CD4-positive, alpha-beta memory T cell (primary cell): Measurements from ENCODE around the gene EEPD1. TPM values are rescaled to one million over a fixed set of nuclear protein-coding genes. Genes with fewer than 3 reads are reported as not detected.

ENCODE experiments used
- CTCF ChIA-PET: fragments of 350-600 bp; sonication (Branson Sonifier 250); formaldehyde crosslinking; loops from one replicate; lab custom pipeline; 2021; ENCODE audit warnings: inconsistent platforms; ENCODE audit not compliant: partially characterized antibody; lab: Charles Lee
- POLR2A ChIA-PET: fragments of 350-600 bp; sonication (Branson Sonifier 250); formaldehyde crosslinking; loops from one replicate; lab custom pipeline; 2021; ENCODE audit not compliant: partially characterized antibody; lab: Charles Lee
- DNase-seq, 5 donors: peaks; one replicate each; pipeline versions ENCODE4 v3.0.0 to v3.0.0-alpha.2; 2020 to 2022; ENCODE audit warnings: mixed read lengths in 1 of 5
- H3K27ac ChIP-seq: one replicate; pipeline ENCODE4 v1.7.0; 2013; ENCODE audit warnings: low read depth, low read length
- H3K27me3 ChIP-seq: 2 replicates; pipeline ENCODE4 v1.7.0; 2013; ENCODE audit warnings: mild to moderate bottlenecking, low read length, moderate library complexity; ENCODE audit not compliant: insufficient read depth
- H3K36me3 ChIP-seq: 2 replicates; pipeline ENCODE4 v1.7.0; 2013; ENCODE audit warnings: mild to moderate bottlenecking, low read length, moderate library complexity; ENCODE audit not compliant: insufficient read depth
- H3K4me1 ChIP-seq: 2 replicates; pipeline ENCODE4 v1.7.0; 2013; ENCODE audit warnings: mild to moderate bottlenecking, low read length, moderate library complexity; ENCODE audit not compliant: insufficient read depth
- H3K4me3 ChIP-seq, 2 donors: one replicate each; pipeline ENCODE4 v1.7.0; 2013; ENCODE audit warnings: low read length in 2 of 2, mild to moderate bottlenecking in 1 of 2
- H3K9me3 ChIP-seq, 2 donors: one replicate each; pipeline ENCODE4 v1.7.0; 2013; ENCODE audit warnings: low read length in 2 of 2, control low read depth in 1 of 2; ENCODE audit not compliant: control insufficient read depth in 1 of 2
- H3K27ac Mint-ChIP-seq, 7 donors: one replicate each; pipeline ENCODE4 v1.8.0; 2020 to 2021; ENCODE audit warnings: mixed read lengths in 7 of 7, mild to moderate bottlenecking in 6 of 7, inconsistent platforms in 3 of 7, moderate library complexity in 3 of 7
- H3K27me3 Mint-ChIP-seq, 2 donors: one replicate each; pipeline ENCODE4 v1.8.0; 2020 to 2021; ENCODE audit warnings: mixed read lengths in 2 of 2
- H3K36me3 Mint-ChIP-seq, 2 donors: one replicate each; pipeline ENCODE4 v1.8.0; 2020 to 2021; ENCODE audit warnings: mixed read lengths in 2 of 2, inconsistent platforms in 1 of 2, mild to moderate bottlenecking in 1 of 2
- H3K4me1 Mint-ChIP-seq, 4 donors: one replicate each; pipeline ENCODE4 v1.8.0; 2020 to 2021; ENCODE audit warnings: mixed read lengths in 4 of 4, mild to moderate bottlenecking in 1 of 4
- H3K4me3 Mint-ChIP-seq, 8 donors: one replicate each; pipeline ENCODE4 v1.8.0; 2020 to 2021; ENCODE audit warnings: mixed read lengths in 8 of 8, mild to moderate bottlenecking in 7 of 8, moderate library complexity in 6 of 8, inconsistent platforms in 3 of 8
- H3K9me3 Mint-ChIP-seq, 8 donors: one replicate each; pipeline ENCODE4 v1.8.0; 2020 to 2021; ENCODE audit warnings: mixed read lengths in 8 of 8, mild to moderate bottlenecking in 5 of 8, inconsistent platforms in 3 of 8, moderate library complexity in 1 of 8
- intact Hi-C: fragments of 100-400 bp; cut with micrococcal nuclease; formaldehyde crosslinking; loops from one replicate; pipeline ENCODE4 v1.15.1; 2023
- polyA plus RNA-seq, 2 donors: library from polyadenylated mRNA; unstranded; fragments of 300-500 nt; fragmentation: Illumina TruSeq; gene quantifications; one replicate each; pipeline ENCODE4 v1.2.3, GENCODE V29; 2021
- total RNA-seq, 2 experiments: library from RNA; stranded (reverse); gene quantifications; one replicate each; pipeline ENCODE4 v1.2.3, GENCODE V29; 2021

Gene EEPD1
- total and polyA plus RNA-seq, 4 experiments from 2014 or later: 6.3 to 63.0 (median 25.2) TPM

DNA sequence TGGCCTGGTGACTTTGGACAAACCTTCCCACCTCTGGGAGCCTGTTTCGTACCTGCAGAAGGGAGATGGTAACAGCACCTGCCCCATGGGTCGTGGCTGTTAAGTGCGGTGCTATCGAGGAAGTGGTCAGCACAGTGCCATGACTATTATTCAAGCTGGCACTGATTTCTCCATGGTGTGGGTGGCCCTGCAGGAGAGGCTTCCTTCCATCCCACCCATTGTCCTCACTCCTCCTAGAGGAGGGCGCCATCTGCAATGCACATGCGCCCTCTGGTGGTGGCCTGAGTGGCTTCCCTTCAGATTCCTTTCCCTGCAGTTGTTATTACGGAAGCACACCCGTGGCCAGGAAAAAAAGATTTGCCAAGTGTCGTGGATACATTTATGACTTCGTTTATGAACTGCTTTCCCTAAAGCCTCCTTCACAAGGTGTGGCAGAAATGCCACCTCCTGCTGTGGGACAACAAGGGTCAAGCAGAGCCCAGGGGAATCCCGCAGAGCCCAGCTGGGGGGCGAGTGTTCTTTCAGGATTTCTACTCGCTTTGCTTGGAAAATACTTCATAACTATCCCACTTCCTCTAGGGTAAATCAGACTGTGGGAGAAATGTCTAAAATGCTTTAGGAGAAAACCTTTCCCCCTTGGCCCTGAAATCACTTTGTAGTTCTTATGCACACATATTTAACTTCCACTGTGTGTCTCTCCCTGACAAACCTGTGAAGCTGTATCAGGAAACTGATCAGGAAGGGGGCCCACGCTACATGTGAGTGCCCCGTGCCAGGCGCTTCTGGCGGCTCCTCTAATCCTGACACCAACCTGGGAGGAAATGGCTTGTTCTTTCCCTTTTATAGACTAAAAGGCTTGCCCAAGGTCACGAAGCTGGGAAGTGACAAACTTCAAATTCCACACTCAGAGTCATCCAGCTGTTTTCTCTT, 138.6 kb downstream of the EEPD1 start:
- intact Hi-C loops: loop anchor here (1.0 kb wide), 4 partner anchors 28 to 374 kb away; no protein-coding TSS in a partner anchor
- Histone ChIP-seq H3K4me3 (no peak overlapping the region), H3K36me3 (no peaks in the 10 kb centered on the region), H3K27me3 (no peaks in the 10 kb centered on the region), H3K4me1 (peaks cover 50% of the 10 kb centered on the region), H3K9me3 (no peaks in the 10 kb centered on the region), H3K27ac (no peak overlapping the region)
- ChIA-PET CTCF (interaction anchor here (0.7 to 10.7 kb wide), 20 partner anchors 15 to 376 kb away, joined by 3 to 225 read pairs (median 4); no protein-coding TSS in a partner anchor), POLR2A (interaction anchor here (1.0 to 1.4 kb wide), 3 partner anchors 89 to 308 kb away, joined by 3 to 12 read pairs (median 3); no protein-coding TSS in a partner anchor)
- H3K9me3 Mint-ChIP-seq: no peaks in the 10 kb centered on the region
- H3K27ac Mint-ChIP-seq: peak overlapping the region in 6 of 7 donors; percentile 52 to 89 (median 80)
- peak overlapping the region; percentile 55 to 83 (median 68) for H3K4me3 Mint-ChIP-seq
- peaks cover 36 to 61% (median 49%) of the 10 kb centered on the region in 4 donors for H3K4me1 Mint-ChIP-seq
- no peaks in the 10 kb centered on the region for H3K27me3 Mint-ChIP-seq
- peaks cover 7 to 14% of the 10 kb centered on the region in 2 donors for H3K36me3 Mint-ChIP-seq
- peak; percentile 56 to 70 (median 62) for DNase-seq

DNA sequence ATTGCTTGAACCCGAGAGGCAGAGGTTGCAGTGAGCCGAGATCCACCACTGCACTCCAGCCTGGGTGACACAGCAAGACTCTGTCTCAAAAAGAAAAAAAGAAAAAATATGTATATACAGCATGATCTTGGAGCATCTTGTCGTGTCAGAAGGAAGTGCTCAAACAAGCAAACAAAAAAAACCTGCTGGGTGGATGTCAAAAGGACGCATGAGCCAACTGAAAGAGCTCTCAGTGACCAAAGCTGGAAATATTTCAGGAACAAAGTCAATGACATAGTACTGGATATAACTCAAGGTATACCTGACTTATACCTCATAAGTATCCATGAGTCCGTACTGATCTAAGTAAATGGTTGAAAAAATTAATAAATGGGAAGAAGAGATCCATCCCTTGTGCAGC, 142.0 kb downstream of the EEPD1 start:
- H3K9me3 ChIP-seq: no peaks in the 10 kb centered on the region
- Mint-ChIP-seq H3K27me3 (no peaks in the 10 kb centered on the region), H3K4me1 (peaks cover 16 to 30% (median 25%) of the 10 kb centered on the region in 4 donors), H3K36me3 (peaks cover 35 to 38% of the 10 kb centered on the region in 2 donors), H3K9me3 (no peaks in the 10 kb centered on the region), H3K27ac (no peak overlapping the region), H3K4me3 (no peak overlapping the region)
- DNase-seq: no peak
- intact Hi-C loops: no loop called here
- CTCF ChIA-PET: interaction anchor here (1.0 to 10.7 kb wide), 2 partner anchors 274 to 310 kb away, joined by 3 to 225 read pairs; no protein-coding TSS in a partner anchor
- POLR2A ChIA-PET: interaction anchor here (0.7 kb wide), 1 partner anchor 18 kb away, joined by 3 read pairs; no protein-coding TSS in a partner anchor
- H3K4me1 ChIP-seq: peaks cover 20% of the 10 kb centered on the region
- no peak overlapping the region for H3K27ac ChIP-seq
- no peak overlapping the region for H3K4me3 ChIP-seq
- H3K27me3 ChIP-seq: no peaks in the 10 kb centered on the region
- peaks cover 11% of the 10 kb centered on the region for H3K36me3 ChIP-seq

DNA sequence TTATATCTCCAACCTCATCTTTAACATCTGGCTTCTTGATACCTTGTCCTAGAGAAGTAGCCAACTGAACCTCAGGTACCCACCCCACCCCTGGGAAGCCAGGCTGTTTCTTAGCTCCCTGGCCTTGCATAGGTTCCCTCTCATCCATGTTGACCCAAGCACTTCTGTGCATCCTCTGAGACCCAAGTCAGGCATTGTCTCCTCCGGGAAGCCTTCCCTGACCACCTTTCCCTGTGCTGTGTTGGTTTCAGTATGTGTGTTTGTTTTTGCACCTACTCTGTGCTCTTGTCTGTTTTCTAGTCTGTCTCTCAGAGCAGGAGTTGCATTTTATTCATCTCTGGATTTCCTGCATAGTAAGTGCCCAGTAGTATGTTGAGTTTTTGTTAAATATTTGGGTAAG, 143.2 kb downstream of the EEPD1 start:
- Mint-ChIP-seq H3K9me3 (no peaks in the 10 kb centered on the region), H3K4me3 (no peak overlapping the region), H3K36me3 (peaks cover 34 to 36% of the 10 kb centered on the region in 2 donors), H3K27ac (peak overlapping the region in 2 of 7 donors; percentile 61 to 76), H3K27me3 (no peaks in the 10 kb centered on the region), H3K4me1 (peaks cover 14 to 19% (median 16%) of the 10 kb centered on the region in 4 donors)
- no peaks in the 10 kb centered on the region for H3K9me3 ChIP-seq
- peaks cover 10% of the 10 kb centered on the region for H3K4me1 ChIP-seq
- CTCF ChIA-PET: no interaction called here
- H3K27me3 ChIP-seq: no peaks in the 10 kb centered on the region
- POLR2A ChIA-PET: no interaction called here
- peaks cover 11% of the 10 kb centered on the region for H3K36me3 ChIP-seq
- H3K4me3 ChIP-seq: no peak overlapping the region
- no peak overlapping the region for H3K27ac ChIP-seq
- intact Hi-C loops: no loop called here
- DNase-seq: no peak

DNA sequence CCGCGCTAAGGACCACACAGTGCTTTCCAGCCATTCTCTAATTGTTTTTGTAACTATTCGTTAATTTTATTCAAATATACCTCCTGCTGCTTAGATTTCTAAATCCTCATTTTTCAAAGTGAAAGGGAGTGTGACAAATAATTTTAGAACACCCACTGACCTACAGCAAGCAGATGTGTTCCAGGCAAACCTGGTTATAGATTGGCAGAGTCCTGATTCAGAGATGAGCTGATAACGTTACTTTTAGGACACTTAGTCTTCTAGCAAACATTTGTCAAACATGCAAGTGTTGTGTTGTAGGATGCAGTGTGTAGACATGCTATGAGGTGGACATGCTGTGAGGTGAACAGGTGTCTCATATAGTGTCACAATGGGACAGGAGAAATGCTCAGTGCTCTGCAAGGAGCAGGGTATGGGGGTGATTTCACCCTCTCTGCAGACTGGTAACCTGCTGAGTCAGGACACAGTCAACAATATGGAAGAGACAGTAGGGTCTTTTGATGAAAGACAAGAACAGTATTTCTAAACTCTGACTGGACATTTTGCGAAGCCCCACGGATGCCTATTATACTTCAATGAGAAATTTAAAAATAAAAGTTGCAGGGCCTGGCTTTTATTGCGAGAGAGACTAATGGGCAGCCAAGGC, 144.4 kb downstream of the EEPD1 start:
- Histone ChIP-seq H3K4me3 (no peak overlapping the region), H3K36me3 (peaks cover 11% of the 10 kb centered on the region), H3K27me3 (no peaks in the 10 kb centered on the region), H3K9me3 (no peaks in the 10 kb centered on the region), H3K4me1 (no peaks in the 10 kb centered on the region), H3K27ac (no peak overlapping the region)
- H3K9me3 Mint-ChIP-seq: no peaks in the 10 kb centered on the region
- no peaks in the 10 kb centered on the region for H3K27me3 Mint-ChIP-seq
- H3K27ac Mint-ChIP-seq: peak overlapping the region in 1 of 7 donors; percentile 8
- intact Hi-C loops: no loop called here
- peaks cover 6 to 7% (median 6%) of the 10 kb centered on the region in 4 donors for H3K4me1 Mint-ChIP-seq
- no peak for DNase-seq
- CTCF ChIA-PET: interaction anchor here (1.2 kb wide), 1 partner anchor 320 kb away, joined by 3 read pairs; no protein-coding TSS in a partner anchor
- POLR2A ChIA-PET: no interaction called here
- peaks cover 34 to 37% of the 10 kb centered on the region in 2 donors for H3K36me3 Mint-ChIP-seq
- no peak overlapping the region for H3K4me3 Mint-ChIP-seq

DNA sequence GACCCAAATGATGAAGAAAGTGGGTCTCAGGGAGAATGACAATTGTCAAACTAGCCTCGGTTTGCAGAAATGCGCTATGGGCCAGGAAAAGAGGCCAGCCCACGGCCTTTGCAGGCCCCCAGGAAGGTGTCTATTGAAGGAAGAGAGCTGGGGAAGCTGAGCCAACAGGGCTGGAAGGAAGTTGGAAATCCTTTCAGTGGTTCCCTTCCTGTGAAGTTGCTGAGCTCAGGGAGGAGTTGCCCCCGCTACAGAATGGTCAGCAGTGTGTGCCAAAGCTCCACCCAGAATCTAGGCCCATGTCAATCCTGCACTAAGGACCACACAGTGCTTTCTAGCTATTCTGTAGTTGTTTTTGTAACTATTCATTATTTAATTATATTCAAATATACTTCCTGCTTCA, 145.1 kb downstream of the EEPD1 start:
- Histone ChIP-seq H3K27me3 (no peaks in the 10 kb centered on the region), H3K9me3 (no peaks in the 10 kb centered on the region), H3K4me1 (no peaks in the 10 kb centered on the region), H3K4me3 (no peak overlapping the region), H3K36me3 (peaks cover 11% of the 10 kb centered on the region), H3K27ac (no peak overlapping the region)
- CTCF ChIA-PET: interaction anchor here (1.2 to 8.8 kb wide), 3 partner anchors 9 to 320 kb away, joined by 3 to 56 read pairs (median 5); no protein-coding TSS in a partner anchor
- DNase-seq: no peak
- H3K9me3 Mint-ChIP-seq: no peaks in the 10 kb centered on the region
- peak overlapping the region in 2 of 7 donors; percentile 77 to 84 for H3K27ac Mint-ChIP-seq
- POLR2A ChIA-PET: no interaction called here
- peaks cover 5 to 6% (median 6%) of the 10 kb centered on the region in 4 donors for H3K4me1 Mint-ChIP-seq
- H3K4me3 Mint-ChIP-seq: no peak overlapping the region
- H3K27me3 Mint-ChIP-seq: no peaks in the 10 kb centered on the region
- intact Hi-C loops: no loop called here
- peaks cover 36 to 37% of the 10 kb centered on the region in 2 donors for H3K36me3 Mint-ChIP-seq

DNA sequence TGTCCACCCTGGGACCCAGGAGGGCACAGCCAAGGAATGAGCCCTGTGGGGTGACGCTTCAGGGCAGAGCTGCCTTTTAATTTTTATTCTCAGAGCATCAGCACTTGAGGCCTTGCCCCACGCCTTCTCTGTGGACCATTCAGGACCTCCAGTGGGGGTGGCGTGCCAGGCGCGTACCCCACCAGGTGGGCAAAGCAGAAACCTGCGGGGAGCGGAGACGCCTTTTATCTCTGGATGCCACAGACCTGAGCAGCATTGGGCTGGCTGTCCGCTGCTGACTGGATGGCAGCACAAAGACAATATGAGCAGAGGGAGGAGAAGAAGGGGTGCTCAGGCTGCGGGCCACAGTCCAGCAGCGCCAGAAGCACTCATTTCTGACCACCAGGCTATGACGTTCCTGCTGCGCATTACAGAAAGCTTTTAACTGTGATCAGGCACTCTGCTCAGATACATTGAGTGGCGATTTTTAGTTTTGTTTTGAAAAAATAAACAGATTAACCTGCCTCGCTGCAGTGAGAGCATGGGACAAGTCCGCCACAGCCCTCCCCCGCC, 146.2 kb downstream of the EEPD1 start:
- H3K27me3 Mint-ChIP-seq: no peaks in the 10 kb centered on the region
- DNase-seq: no peak
- H3K4me3 ChIP-seq: no peak overlapping the region
- H3K27ac ChIP-seq: no peak overlapping the region
- H3K27ac Mint-ChIP-seq: no peak overlapping the region
- POLR2A ChIA-PET: no interaction called here
- H3K36me3 ChIP-seq: peaks cover 11% of the 10 kb centered on the region
- H3K36me3 Mint-ChIP-seq: peaks cover 36 to 37% of the 10 kb centered on the region in 2 donors
- no peak overlapping the region for H3K4me3 Mint-ChIP-seq
- peaks cover 5 to 6% (median 6%) of the 10 kb centered on the region in 4 donors for H3K4me1 Mint-ChIP-seq
- intact Hi-C loops: no loop called here
- no peaks in the 10 kb centered on the region for H3K9me3 ChIP-seq
- CTCF ChIA-PET: interaction anchor here (1.4 to 8.8 kb wide), 2 partner anchors 10 to 20 kb away, joined by 5 to 56 read pairs; no protein-coding TSS in a partner anchor
- no peaks in the 10 kb centered on the region for H3K4me1 ChIP-seq
- no peaks in the 10 kb centered on the region for H3K9me3 Mint-ChIP-seq
- H3K27me3 ChIP-seq: no peaks in the 10 kb centered on the region
